GM12878 (cell line): ENCODE results near the gene DCTPP1.

Experiments used
- NFXL1 ChIP-seq: fragments of 450-650 bp; IDR thresholded peaks from 2 replicates; pipeline ENCODE4 v1.6.1; 2017; ENCODE audit warnings: antibody characterized with exemption, mild to moderate bottlenecking, borderline replicate concordance
- TF ChIP-seq, protein P1 (sequence below), 3 experiments: IDR thresholded peaks in 2 of 3; conservative IDR thresholded peaks in 1 of 3; 2 replicates each; pipeline ENCODE4 v1.5.1; 2011; ENCODE audit warnings: low read depth in 3 of 3, low read length in 3 of 3, mild to moderate bottlenecking in 3 of 3, control low read depth in 2 of 3, moderate library complexity in 2 of 3, inconsistent platforms in 1 of 3, mixed read lengths in 1 of 3; ENCODE audit not compliant: control insufficient read depth in 2 of 3, insufficient read depth in 1 of 3; ENCODE audit errors: extremely low read depth in 1 of 3

DNA sequence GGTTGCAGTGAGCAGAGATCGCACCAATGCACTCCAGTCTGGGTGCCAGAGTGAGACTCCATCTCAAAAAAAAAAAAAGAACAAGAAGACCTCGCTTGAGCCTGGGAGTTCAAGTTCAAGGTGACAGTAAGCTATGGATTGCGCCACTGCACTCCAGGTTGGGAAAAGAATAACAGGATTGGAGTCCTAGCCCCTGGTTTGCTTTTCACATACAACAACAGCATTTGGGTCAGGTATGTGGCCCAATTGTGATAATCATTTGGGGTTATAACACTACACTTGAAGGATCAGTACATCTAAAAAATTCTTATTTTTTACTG, 19.2 kb upstream of the DCTPP1 start:
- TF ChIP-seq NFXL1: no peak
- TF ChIP-seq, protein P1, sequence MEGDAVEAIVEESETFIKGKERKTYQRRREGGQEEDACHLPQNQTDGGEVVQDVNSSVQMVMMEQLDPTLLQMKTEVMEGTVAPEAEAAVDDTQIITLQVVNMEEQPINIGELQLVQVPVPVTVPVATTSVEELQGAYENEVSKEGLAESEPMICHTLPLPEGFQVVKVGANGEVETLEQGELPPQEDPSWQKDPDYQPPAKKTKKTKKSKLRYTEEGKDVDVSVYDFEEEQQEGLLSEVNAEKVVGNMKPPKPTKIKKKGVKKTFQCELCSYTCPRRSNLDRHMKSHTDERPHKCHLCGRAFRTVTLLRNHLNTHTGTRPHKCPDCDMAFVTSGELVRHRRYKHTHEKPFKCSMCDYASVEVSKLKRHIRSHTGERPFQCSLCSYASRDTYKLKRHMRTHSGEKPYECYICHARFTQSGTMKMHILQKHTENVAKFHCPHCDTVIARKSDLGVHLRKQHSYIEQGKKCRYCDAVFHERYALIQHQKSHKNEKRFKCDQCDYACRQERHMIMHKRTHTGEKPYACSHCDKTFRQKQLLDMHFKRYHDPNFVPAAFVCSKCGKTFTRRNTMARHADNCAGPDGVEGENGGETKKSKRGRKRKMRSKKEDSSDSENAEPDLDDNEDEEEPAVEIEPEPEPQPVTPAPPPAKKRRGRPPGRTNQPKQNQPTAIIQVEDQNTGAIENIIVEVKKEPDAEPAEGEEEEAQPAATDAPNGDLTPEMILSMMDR (IDR thresholded peaks at IDR 0.05 in 2 of 3, conservative IDR thresholded peaks at IDR 0.05 in 1 of 3; ENCODE audit: control insufficient read depth in 2 of 3, extremely low read depth in 1 of 3, insufficient read depth in 1 of 3, low read depth in 3 of 3, low read length in 3 of 3): no peak
